Astrocyte (in vitro differentiated cells and primary cell): ENCODE results near the gene NSD2. TPM values are rescaled to one million over a fixed set of nuclear protein-coding genes. Genes with fewer than 3 reads are reported as not detected.
A peak's percentile ranks its signal among the peaks of the same experiment; 100 is the strongest.

ENCODE experiments used
- DNase-seq: peaks from one replicate; pipeline ENCODE4 v3.0.0-alpha.2; 2010; ENCODE audit warnings: low read depth
- FAIRE-seq: peaks from 2 replicates; lab custom pipeline; 2011; peaks lifted over from hg19 to GRCh38; lab: Jason Lieb, UNC
- H2AFZ ChIP-seq: 2 replicates; pipeline ENCODE4 v1.6.0; 2012; ENCODE audit warnings: low read depth, low read length, inconsistent platforms
- H3K27ac ChIP-seq: 2 replicates; pipeline ENCODE4 v1.5.1; 2011; ENCODE audit warnings: low read depth, low read length, inconsistent platforms
- H3K27me3 ChIP-seq: 2 replicates; pipeline ENCODE4 v1.6.0; 2011; ENCODE audit warnings: low read length, inconsistent platforms; ENCODE audit not compliant: insufficient read depth
- H3K36me3 ChIP-seq: 2 replicates; pipeline ENCODE4 v1.5.1; 2011; ENCODE audit warnings: low read length, inconsistent platforms; ENCODE audit not compliant: insufficient read depth
- H3K4me1 ChIP-seq: 2 replicates; pipeline ENCODE4 v1.5.1; 2011; ENCODE audit warnings: low read length, inconsistent platforms; ENCODE audit not compliant: insufficient read depth
- H3K4me2 ChIP-seq: 2 replicates; pipeline ENCODE4 v1.6.0; 2012; ENCODE audit warnings: low read length, inconsistent platforms
- H3K4me3 ChIP-seq: 2 replicates; pipeline ENCODE4 v1.5.1; 2011; ENCODE audit warnings: low read depth, mild to moderate bottlenecking, low read length, inconsistent platforms; ENCODE audit not compliant: insufficient read depth
- H3K79me2 ChIP-seq: 2 replicates; pipeline ENCODE4 v1.6.0; 2012; ENCODE audit warnings: mild to moderate bottlenecking, low read length, inconsistent platforms; ENCODE audit not compliant: insufficient read depth
- H3K9ac ChIP-seq: 2 replicates; pipeline ENCODE4 v1.6.0; 2012; ENCODE audit warnings: mild to moderate bottlenecking, low read length, inconsistent platforms
- H3K9me3 ChIP-seq: 2 replicates; pipeline ENCODE4 v1.5.1; 2012; ENCODE audit warnings: low read depth, mild to moderate bottlenecking, low read length, inconsistent platforms; ENCODE audit not compliant: insufficient read depth
- H4K20me1 ChIP-seq: 2 replicates; pipeline ENCODE4 v1.6.0; 2012; ENCODE audit warnings: low read length, inconsistent platforms; ENCODE audit not compliant: insufficient read depth
- H3K27ac Mint-ChIP-seq: one replicate; pipeline ENCODE4 v1.8.0; 2021; ENCODE audit warnings: mild to moderate bottlenecking, mixed read lengths; ENCODE audit not compliant: unreplicated experiment
- H3K27me3 Mint-ChIP-seq: one replicate; pipeline ENCODE4 v1.8.0; 2021; ENCODE audit warnings: low read depth, mixed read lengths; ENCODE audit not compliant: unreplicated experiment
- H3K36me3 Mint-ChIP-seq: one replicate; pipeline ENCODE4 v1.8.0; 2021; ENCODE audit warnings: low read depth, mixed read lengths; ENCODE audit not compliant: unreplicated experiment
- H3K4me1 Mint-ChIP-seq: one replicate; pipeline ENCODE4 v1.8.0; 2021; ENCODE audit warnings: low read depth, mixed read lengths; ENCODE audit not compliant: unreplicated experiment
- H3K4me3 Mint-ChIP-seq: one replicate; pipeline ENCODE4 v1.8.0; 2021; ENCODE audit warnings: mild to moderate bottlenecking, moderate library complexity, mixed read lengths; ENCODE audit not compliant: unreplicated experiment
- H3K9me3 Mint-ChIP-seq: one replicate; pipeline ENCODE4 v1.8.0; 2021; ENCODE audit warnings: mild to moderate bottlenecking, mixed read lengths; ENCODE audit not compliant: unreplicated experiment
- CTCF ChIP-seq: IDR thresholded peaks from 2 replicates; pipeline ENCODE4 v1.5.1; 2011; ENCODE audit warnings: low read depth, mild to moderate bottlenecking, inconsistent platforms, low read length, moderate library complexity; ENCODE audit not compliant: insufficient read depth
- EZH2 ChIP-seq: IDR thresholded peaks from 2 replicates; pipeline ENCODE4 v1.6.1; 2012; ENCODE audit warnings: mild to moderate bottlenecking, low read length, inconsistent platforms; ENCODE audit not compliant: insufficient read depth
- total RNA-seq: library from RNA; stranded (reverse); gene quantifications from 2 replicates; pipeline ENCODE4 v1.2.1, GENCODE V29; 2021

The NSD2 gene
- total RNA-seq, 1 donor from 2014 or later: 31.3 TPM

- H3K36me3 Mint-ChIP-seq: peaks cover 4% of the 10 kb centered on the region
- H3K9me3 Mint-ChIP-seq: no peaks in the 10 kb centered on the region
- Histone ChIP-seq H3K36me3 (peaks cover 12% of the 10 kb centered on the region), H4K20me1 (peaks cover 70% of the 10 kb centered on the region), H3K4me1 (no peaks in the 10 kb centered on the region), H3K4me3 (no peak overlapping the region), H3K27ac (no peak overlapping the region), H3K27me3 (no peaks in the 10 kb centered on the region), H3K9me3 (no peaks in the 10 kb centered on the region), H3K79me2 (peaks cover 97% of the 10 kb centered on the region), H2AFZ (no peak overlapping the region), H3K9ac (no peak overlapping the region), H3K4me2 (no peak overlapping the region)
- no peaks in the 10 kb centered on the region for H3K27me3 Mint-ChIP-seq
- DNase-seq: no peak
- H3K4me3 Mint-ChIP-seq: no peak overlapping the region
- no peak overlapping the region for H3K27ac Mint-ChIP-seq
- no peaks in the 10 kb centered on the region for H3K4me1 Mint-ChIP-seq
- FAIRE-seq: no peak
- no peak for TF ChIP-seq CTCF
- no peak for TF ChIP-seq EZH2
Measured at GRCh38 chr4:1898681-1899080, 27.5 kb downstream of the NSD2 start.

GRCh38 chr4:1899149-1900086 lies 28.2 kb downstream of the NSD2 start:
- no peak overlapping the region for H3K4me2 ChIP-seq
- H3K36me3 ChIP-seq: peaks cover 18% of the 10 kb centered on the region
- peaks cover 97% of the 10 kb centered on the region for H3K79me2 ChIP-seq
- Mint-ChIP-seq H3K4me1 (no peaks in the 10 kb centered on the region), H3K36me3 (peaks cover 4% of the 10 kb centered on the region), H3K9me3 (no peaks in the 10 kb centered on the region), H3K27me3 (no peaks in the 10 kb centered on the region), H3K27ac (no peak overlapping the region), H3K4me3 (no peak overlapping the region)
- FAIRE-seq (no peak), DNase-seq (peak; percentile 46)
- H3K9ac ChIP-seq: no peak overlapping the region
- no peaks in the 10 kb centered on the region for H3K27me3 ChIP-seq
- no peaks in the 10 kb centered on the region for H3K9me3 ChIP-seq
- H3K27ac ChIP-seq: no peak overlapping the region
- TF ChIP-seq EZH2 (no peak), CTCF (peak; percentile 78)
- H3K4me3 ChIP-seq: no peak overlapping the region
- peaks cover 67% of the 10 kb centered on the region for H4K20me1 ChIP-seq
- no peaks in the 10 kb centered on the region for H3K4me1 ChIP-seq
- H2AFZ ChIP-seq: no peak overlapping the region

- no peaks in the 10 kb centered on the region for H3K9me3 Mint-ChIP-seq
- FAIRE-seq (no peak), DNase-seq (no peak)
- H3K27ac Mint-ChIP-seq: no peak overlapping the region
- Histone ChIP-seq H3K27me3 (no peaks in the 10 kb centered on the region), H3K9me3 (no peaks in the 10 kb centered on the region), H2AFZ (no peak overlapping the region), H3K4me2 (no peak overlapping the region), H3K27ac (no peak overlapping the region), H3K9ac (no peak overlapping the region), H3K79me2 (peaks cover 97% of the 10 kb centered on the region), H3K4me1 (no peaks in the 10 kb centered on the region), H4K20me1 (peaks cover 68% of the 10 kb centered on the region), H3K36me3 (peaks cover 18% of the 10 kb centered on the region), H3K4me3 (no peak overlapping the region)
- H3K36me3 Mint-ChIP-seq: peaks cover 5% of the 10 kb centered on the region
- H3K27me3 Mint-ChIP-seq: no peaks in the 10 kb centered on the region
- no peak for TF ChIP-seq CTCF
- no peak for TF ChIP-seq EZH2
- H3K4me1 Mint-ChIP-seq: no peaks in the 10 kb centered on the region
- no peak overlapping the region for H3K4me3 Mint-ChIP-seq
Measured at GRCh38 chr4:1900087-1900433, 28.9 kb downstream of the NSD2 start.
